ENCODE data around the gene PEAK1.

PEAK1 gene

GRCh38 chr15:77398927-77399326, 21.0 kb downstream of the PEAK1 start:
- no peak for DNase-seq

DNA sequence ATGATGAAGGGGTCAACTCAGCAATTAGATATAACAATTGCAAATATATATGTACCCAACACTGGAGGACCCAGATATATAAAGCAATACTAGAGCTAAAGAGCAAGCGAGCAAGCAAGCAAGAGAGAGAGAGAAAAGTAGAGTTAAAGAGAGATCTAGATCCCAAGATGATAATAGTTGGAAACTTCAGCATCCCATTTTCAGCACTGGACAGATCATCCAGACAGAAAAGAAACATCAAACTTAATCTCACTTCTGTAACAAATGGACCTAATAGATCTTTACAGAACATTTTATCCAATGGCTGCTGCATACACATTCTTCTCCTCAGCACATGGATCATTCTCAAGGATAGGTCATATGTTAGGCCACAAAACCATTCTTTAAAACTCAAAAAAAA, 23.2 kb downstream of the PEAK1 start:
- no peak for DNase-seq

DNA sequence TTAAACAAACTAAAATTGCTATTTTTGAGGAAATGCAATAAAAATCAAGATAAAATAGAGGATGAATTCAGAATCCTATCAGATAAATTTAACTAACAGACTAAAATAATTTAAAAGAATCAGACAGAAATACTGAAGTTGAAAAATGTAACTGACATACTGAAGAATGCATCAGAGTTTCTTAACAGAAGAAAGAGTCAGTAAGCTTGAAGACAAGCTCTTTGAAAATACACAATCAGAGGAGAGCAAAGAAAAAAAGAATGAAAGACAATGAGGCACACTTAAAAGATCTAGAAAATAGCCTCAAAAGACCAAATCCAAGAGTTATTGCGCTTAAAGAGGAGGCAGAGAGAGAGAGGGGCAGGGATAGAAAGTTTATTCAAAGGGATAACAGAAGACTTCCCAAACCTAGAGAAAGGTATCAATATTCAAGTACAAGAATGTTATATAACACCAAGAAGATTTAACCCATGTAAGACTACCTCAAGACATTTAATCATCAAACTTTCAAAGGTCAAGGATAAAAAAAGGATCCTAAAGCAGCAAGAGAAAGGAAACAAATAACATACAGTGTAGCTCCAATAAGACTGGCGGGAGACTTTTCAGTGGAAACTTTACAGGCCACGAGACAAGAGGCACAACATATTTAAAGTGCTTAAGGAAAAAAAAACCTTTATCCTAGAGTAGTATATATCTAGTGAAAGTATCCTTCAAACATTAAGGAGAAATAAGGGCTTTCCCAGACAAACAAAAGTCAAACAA, 24.7 kb downstream of the PEAK1 start:
- DNase-seq = no peak

- DNase-seq = no peak
Observed at GRCh38 chr15:77393471-77393840, 26.4 kb downstream of the PEAK1 start.

GRCh38 chr15:77392762-77393470, 27.0 kb downstream of the PEAK1 start:
- DNase-seq = no peak

GRCh38 chr15:77391372-77391951, 28.4 kb downstream of the PEAK1 start:
- DNase-seq = no peak

DNA sequence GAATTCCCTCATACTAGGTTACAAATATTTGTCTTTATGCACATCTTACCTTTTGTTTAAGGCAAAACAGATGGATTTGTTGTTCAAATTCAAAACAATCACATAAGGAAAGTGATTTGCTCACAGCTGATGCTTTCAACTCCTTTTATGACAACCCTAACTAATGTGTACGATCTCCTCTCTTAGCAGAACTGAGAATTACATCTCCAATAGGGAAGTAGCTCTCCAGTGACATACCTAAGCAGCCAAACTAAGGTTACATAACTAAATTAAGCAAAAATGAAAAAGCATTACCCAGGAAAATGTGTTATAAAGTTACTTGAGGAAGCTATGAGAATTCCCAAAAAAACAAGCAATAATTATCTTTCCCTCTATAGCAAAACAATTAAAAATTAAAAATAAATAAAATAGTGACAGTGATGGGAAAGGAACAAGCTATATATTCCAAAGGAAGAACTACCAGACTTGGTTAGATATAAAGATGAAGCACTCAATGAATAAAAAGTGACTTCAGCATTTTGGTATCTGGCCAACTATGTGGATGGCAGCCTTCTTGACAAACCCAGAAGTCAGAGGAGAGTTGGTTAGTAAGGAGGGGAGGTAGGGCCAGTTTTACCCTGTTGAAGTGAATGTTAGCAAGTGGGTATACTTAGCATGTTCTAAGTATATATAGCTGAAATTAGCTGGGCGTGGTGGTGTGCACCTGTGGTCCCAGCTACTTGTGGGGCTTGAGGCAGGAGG, 32.4 kb downstream of the PEAK1 start:
- no peak for DNase-seq

- no peak for DNase-seq
Observed at GRCh38 chr15:77386626-77387025, 33.3 kb downstream of the PEAK1 start.

- DNase-seq = no peak
Observed at GRCh38 chr15:77384589-77385359, 35.1 kb downstream of the PEAK1 start.

GRCh38 chr15:77384086-77384485, 35.8 kb downstream of the PEAK1 start:
- no peak for DNase-seq

- no peak for DNase-seq
Observed at GRCh38 chr15:77380033-77380432, 39.9 kb downstream of the PEAK1 start.

GRCh38 chr15:77376770-77377169, 43.1 kb downstream of the PEAK1 start:
- no peak for DNase-seq

- no peak for DNase-seq
Observed at GRCh38 chr15:77375133-77375532, 44.8 kb downstream of the PEAK1 start.

- DNase-seq = no peak
Observed at GRCh38 chr15:77373441-77373840, 46.5 kb downstream of the PEAK1 start.

DNA sequence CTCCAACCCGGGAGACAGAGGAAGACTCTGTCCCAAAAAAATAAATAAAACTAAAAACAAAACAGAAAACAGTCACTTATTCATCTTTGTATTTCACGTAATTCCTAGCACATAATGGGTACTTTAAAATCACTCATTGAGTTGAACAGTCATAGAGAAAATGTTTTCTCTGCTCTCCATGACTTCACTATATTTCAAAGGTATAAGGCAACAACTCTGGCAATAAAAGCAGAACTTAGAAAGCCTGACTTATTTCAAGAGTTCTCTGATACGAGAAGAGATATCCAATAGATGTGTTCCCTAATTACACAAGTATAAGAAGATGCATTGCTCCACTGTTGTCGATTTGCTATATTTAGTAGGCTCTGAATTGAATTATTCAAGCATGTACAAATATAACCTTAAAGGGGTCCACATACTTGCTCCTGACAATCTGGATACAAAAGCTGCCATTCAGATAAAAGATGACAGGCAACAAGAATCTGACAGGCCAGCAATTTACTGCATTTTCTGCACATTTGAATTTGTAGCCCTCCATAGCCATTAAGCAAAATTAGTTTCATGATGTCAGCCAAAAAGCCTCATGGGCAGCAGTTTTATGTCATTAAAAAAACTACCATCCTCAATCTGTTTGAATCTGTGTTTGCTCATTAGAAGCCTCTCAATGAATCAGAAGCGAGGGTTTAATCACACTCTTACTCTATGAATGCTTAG, 47.9 kb downstream of the PEAK1 start:
- DNase-seq = no peak

DNA sequence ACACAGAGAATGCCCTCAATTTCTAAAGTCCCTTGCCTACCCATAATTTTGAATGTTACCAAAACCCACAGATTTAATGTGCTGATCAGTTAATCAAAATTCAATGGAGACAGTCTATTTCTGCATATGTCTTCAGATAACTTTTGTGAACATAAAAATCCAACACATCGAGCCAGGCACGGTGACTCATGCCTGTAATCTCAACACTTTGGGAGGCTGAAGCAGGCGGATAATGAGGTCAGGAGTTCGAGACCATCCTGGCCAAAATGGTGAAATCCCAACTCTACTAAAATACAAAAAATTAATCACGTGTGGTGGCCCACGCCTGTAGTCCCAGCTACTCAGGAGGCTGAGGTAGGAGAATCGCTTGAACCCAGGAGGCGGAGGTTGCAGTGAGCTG, 49.3 kb downstream of the PEAK1 start:
- DNase-seq = no peak

GRCh38 chr15:77369168-77369567, 50.7 kb downstream of the PEAK1 start:
- DNase-seq = no peak

DNA sequence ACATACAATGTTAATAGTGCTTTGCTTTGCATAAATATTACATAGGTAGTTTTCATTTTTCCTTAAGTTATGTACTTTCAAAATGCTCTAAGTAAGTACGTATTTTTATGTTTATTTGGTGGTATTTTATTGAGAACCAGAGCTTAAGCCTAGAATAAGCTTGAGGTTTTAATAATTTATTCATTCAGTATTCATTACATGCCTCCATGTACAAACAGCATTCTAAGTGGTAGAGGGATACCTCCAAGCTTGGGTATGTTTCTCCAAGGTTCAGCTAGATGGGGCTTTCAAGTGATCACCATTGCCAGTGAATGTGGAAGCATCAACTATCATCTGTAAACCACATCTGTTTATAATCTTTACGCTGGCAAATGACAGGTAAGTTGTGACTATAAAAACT, 52.3 kb downstream of the PEAK1 start:
- DNase-seq = no peak

DNA sequence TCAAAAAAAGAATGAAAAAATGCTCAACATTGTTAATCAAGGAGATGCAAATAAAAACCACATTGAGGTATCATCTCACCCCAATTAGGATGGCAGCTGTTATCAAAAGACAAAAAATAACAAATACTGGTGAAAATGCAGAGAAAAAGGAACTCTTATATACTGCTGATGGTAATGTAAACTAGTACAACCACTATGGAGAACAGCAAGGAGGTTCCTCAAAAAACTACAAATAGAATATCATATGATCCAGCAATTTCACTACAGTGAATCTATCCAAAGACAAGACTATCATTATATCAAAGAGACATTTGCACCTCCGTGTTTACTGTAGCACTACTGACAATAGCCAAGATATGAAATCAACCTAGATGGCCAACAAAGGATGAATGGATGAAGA, 58.4 kb downstream of the PEAK1 start:
- DNase-seq = no peak

DNA sequence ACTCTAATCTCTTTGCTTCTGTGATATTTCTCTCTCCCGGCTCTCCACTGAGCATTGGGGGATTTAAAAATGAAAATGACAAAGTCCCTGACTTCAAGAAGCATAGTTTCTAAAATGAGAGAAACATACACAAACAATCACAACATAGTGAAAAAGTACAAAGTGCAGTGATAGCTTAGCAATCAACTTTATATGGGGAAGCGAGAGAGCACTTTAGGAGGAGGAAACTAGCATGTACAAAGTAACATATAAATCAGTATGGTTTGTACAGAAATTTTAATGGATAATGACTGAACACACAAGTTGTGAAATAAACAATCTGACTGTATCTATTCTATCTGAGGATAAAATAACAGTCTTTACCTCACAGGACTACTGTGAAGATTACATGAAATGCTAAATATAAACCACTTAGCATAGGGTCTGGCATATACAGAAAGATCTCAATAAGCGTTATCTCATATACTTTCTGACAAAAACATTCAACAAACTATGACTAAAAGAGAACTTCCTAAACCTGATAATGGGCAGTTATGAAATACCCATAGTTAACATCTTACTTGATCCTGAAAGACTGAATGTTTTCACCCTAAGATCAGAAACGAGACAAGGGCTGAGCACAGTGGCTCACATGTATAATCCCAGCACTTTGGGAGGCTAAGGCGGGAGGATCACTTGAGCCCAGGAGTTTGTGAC, 61.2 kb downstream of the PEAK1 start:
- DNase-seq = no peak

GRCh38 chr15:77356305-77356704, 63.6 kb downstream of the PEAK1 start:
- no peak for DNase-seq

Measured in right hindlimb (tissue), 1 donor.